Measurements from ENCODE around the gene SACM1L. TPM values are rescaled to one million over a fixed set of nuclear protein-coding genes. Genes with fewer than 3 reads are reported as not detected.

The SACM1L gene
- total RNA-seq, 1 donor, result 28.6 TPM

DNA sequence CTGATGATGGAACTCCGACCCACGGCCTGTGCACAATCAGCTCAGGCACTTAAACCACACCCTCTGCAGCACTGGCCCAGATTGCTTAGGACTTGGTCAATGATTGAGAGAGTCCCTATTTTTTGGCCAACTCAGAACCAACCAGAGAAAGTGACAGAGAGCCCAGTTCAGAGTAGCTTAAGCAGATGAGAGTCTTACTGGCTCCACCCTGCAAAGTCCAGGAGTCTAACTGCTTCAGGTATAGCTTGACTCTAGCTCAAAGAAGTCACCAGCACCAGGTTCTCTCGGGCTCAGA is 87.1 kb downstream of the SACM1L start:
- no peak overlapping the region for H3K4me2 ChIP-seq (ENCODE audit: insufficient read depth, low read length)
- H3K4me3 ChIP-seq (ENCODE audit: insufficient read depth, low read length), result no peak overlapping the region
- H3K27me3 ChIP-seq (ENCODE audit: insufficient read depth, low read length), result peaks cover 42% of the 10 kb centered on the region
- H2AFZ ChIP-seq (ENCODE audit: low read length), result no peak overlapping the region
- DNase-seq (ENCODE audit: insufficient read length, low spot score, missing footprints), result no peak
- H3K27ac ChIP-seq (ENCODE audit: low read depth, low read length), result no peak overlapping the region
- no peaks in the 10 kb centered on the region for H4K20me1 ChIP-seq (ENCODE audit: insufficient read depth, low read length)
- no peaks in the 10 kb centered on the region for H3K36me3 ChIP-seq (ENCODE audit: insufficient read depth, low read length)
- H3K4me1 ChIP-seq (ENCODE audit: insufficient read depth, low read length), result no peaks in the 10 kb centered on the region
- no peaks in the 10 kb centered on the region for H3K79me2 ChIP-seq (ENCODE audit: insufficient read depth, low read length)
- TF ChIP-seq, protein P1, sequence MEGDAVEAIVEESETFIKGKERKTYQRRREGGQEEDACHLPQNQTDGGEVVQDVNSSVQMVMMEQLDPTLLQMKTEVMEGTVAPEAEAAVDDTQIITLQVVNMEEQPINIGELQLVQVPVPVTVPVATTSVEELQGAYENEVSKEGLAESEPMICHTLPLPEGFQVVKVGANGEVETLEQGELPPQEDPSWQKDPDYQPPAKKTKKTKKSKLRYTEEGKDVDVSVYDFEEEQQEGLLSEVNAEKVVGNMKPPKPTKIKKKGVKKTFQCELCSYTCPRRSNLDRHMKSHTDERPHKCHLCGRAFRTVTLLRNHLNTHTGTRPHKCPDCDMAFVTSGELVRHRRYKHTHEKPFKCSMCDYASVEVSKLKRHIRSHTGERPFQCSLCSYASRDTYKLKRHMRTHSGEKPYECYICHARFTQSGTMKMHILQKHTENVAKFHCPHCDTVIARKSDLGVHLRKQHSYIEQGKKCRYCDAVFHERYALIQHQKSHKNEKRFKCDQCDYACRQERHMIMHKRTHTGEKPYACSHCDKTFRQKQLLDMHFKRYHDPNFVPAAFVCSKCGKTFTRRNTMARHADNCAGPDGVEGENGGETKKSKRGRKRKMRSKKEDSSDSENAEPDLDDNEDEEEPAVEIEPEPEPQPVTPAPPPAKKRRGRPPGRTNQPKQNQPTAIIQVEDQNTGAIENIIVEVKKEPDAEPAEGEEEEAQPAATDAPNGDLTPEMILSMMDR (IDR thresholded peaks at IDR 0.05; ENCODE audit: extremely low read depth, low read depth, low read length), result no peak
- H3K9me3 ChIP-seq (ENCODE audit: low read depth, low read length), result no peaks in the 10 kb centered on the region

GRCh38 chr3:45776611-45777010 is 87.4 kb downstream of the SACM1L start:
- Histone ChIP-seq H3K4me3 (ENCODE audit: insufficient read depth, low read length) (no peak overlapping the region), H3K27me3 (ENCODE audit: insufficient read depth, low read length) (peaks cover 42% of the 10 kb centered on the region), H2AFZ (ENCODE audit: low read length) (no peak overlapping the region), H4K20me1 (ENCODE audit: insufficient read depth, low read length) (no peaks in the 10 kb centered on the region), H3K9me3 (ENCODE audit: low read depth, low read length) (no peaks in the 10 kb centered on the region), H3K4me2 (ENCODE audit: insufficient read depth, low read length) (no peak overlapping the region), H3K4me1 (ENCODE audit: insufficient read depth, low read length) (no peaks in the 10 kb centered on the region), H3K27ac (ENCODE audit: low read depth, low read length) (no peak overlapping the region), H3K79me2 (ENCODE audit: insufficient read depth, low read length) (no peaks in the 10 kb centered on the region), H3K36me3 (ENCODE audit: insufficient read depth, low read length) (no peaks in the 10 kb centered on the region)
- DNase-seq (ENCODE audit: insufficient read length, low spot score, missing footprints), result no peak
- TF ChIP-seq, protein P1 (IDR thresholded peaks at IDR 0.05; ENCODE audit: extremely low read depth, low read depth, low read length), result no peak

GRCh38 chr3:45777111-45777745 is 88.0 kb downstream of the SACM1L start:
- H3K9me3 ChIP-seq (ENCODE audit: low read depth, low read length), result no peaks in the 10 kb centered on the region

GRCh38 chr3:45777746-45778386 is 88.7 kb downstream of the SACM1L start:
- Histone ChIP-seq H4K20me1 (ENCODE audit: insufficient read depth, low read length) (no peaks in the 10 kb centered on the region), H2AFZ (ENCODE audit: low read length) (no peak overlapping the region), H3K4me1 (ENCODE audit: insufficient read depth, low read length) (no peaks in the 10 kb centered on the region), H3K4me3 (ENCODE audit: insufficient read depth, low read length) (no peak overlapping the region), H3K27ac (ENCODE audit: low read depth, low read length) (no peak overlapping the region), H3K9me3 (ENCODE audit: low read depth, low read length) (no peaks in the 10 kb centered on the region), H3K4me2 (ENCODE audit: insufficient read depth, low read length) (no peak overlapping the region), H3K79me2 (ENCODE audit: insufficient read depth, low read length) (no peaks in the 10 kb centered on the region), H3K27me3 (ENCODE audit: insufficient read depth, low read length) (peaks cover 42% of the 10 kb centered on the region), H3K36me3 (ENCODE audit: insufficient read depth, low read length) (no peaks in the 10 kb centered on the region)
- TF ChIP-seq, protein P1 (IDR thresholded peaks at IDR 0.05; ENCODE audit: extremely low read depth, low read depth, low read length), result no peak
- DNase-seq (ENCODE audit: insufficient read length, low spot score, missing footprints), result no peak

More at GRCh38 chr3:45777111-45777745, 88.0 kb downstream of the SACM1L start:
- H4K20me1 ChIP-seq (ENCODE audit: insufficient read depth, low read length), result no peaks in the 10 kb centered on the region
- peaks cover 41% of the 10 kb centered on the region for H3K27me3 ChIP-seq (ENCODE audit: insufficient read depth, low read length)
- H3K27ac ChIP-seq (ENCODE audit: low read depth, low read length), result no peak overlapping the region
- no peak overlapping the region for H3K4me2 ChIP-seq (ENCODE audit: insufficient read depth, low read length)
- no peak overlapping the region for H2AFZ ChIP-seq (ENCODE audit: low read length)
- no peaks in the 10 kb centered on the region for H3K79me2 ChIP-seq (ENCODE audit: insufficient read depth, low read length)
- no peaks in the 10 kb centered on the region for H3K36me3 ChIP-seq (ENCODE audit: insufficient read depth, low read length)
- H3K4me3 ChIP-seq (ENCODE audit: insufficient read depth, low read length), result no peak overlapping the region
- H3K4me1 ChIP-seq (ENCODE audit: insufficient read depth, low read length), result no peaks in the 10 kb centered on the region
- DNase-seq (ENCODE audit: insufficient read length, low spot score, missing footprints), result no peak
- TF ChIP-seq, protein P1 (IDR thresholded peaks at IDR 0.05; ENCODE audit: extremely low read depth, low read depth, low read length), result no peak

Measured in osteoblast (primary cell).